Transverse colon (tissue), 4 donors: Measurements from ENCODE around the gene ADCY9.

Source experiments
- CTCF ChIP-seq, 5 experiments: fragments of 200-600 bp in 3 of 5; fragments of 450-650 bp in 2 of 5; sonication (generic) in 3 of 5; IDR thresholded peaks; 1 replicate in 2 of 5; 2 replicates in 3 of 5; pipeline ENCODE4 v1.5.1; 2016 to 2017; ENCODE audit warnings: antibody characterized with exemption in 5 of 5, inconsistent platforms in 3 of 5, mild to moderate bottlenecking in 2 of 5, moderate library complexity in 1 of 5
- EP300 ChIP-seq: sonication (generic); formaldehyde crosslinking; IDR thresholded peaks from one replicate; pipeline ENCODE4 v1.6.1; 2017; ENCODE audit warnings: antibody characterized with exemption, low read depth
- POLR2A ChIP-seq: fragments of 450-650 bp; IDR thresholded peaks from one replicate; pipeline ENCODE4 v1.6.1; 2016; ENCODE audit warnings: antibody characterized with exemption, mild to moderate bottlenecking, moderate library complexity
- POLR2AphosphoS5 ChIP-seq, 3 donors: sonication (generic); formaldehyde crosslinking; IDR thresholded peaks; one replicate each; pipeline ENCODE4 v1.6.1; 2016; ENCODE audit warnings: antibody characterized with exemption in 3 of 3

GRCh38 chr16:3924763-3925162 lies 191.5 kb downstream of the ADCY9 start:
- TF ChIP-seq CTCF (IDR thresholded peaks at IDR 0.05), result no peak
- TF ChIP-seq EP300, result no peak
- no peak for TF ChIP-seq POLR2AphosphoS5 (IDR thresholded peaks at IDR 0.05)
- TF ChIP-seq POLR2A, result no peak
